Measurements from ENCODE around the gene ZNF750. TPM values are rescaled to one million over a fixed set of nuclear protein-coding genes. Genes with fewer than 3 reads are reported as not detected.

The ZNF750 gene
- total and polyA plus RNA-seq, 8 donors: 9.5 TPM; not detected in 7

- Histone ChIP-seq H3K4me3 (peak overlapping the region in 2 of 4 donors; percentile 3 to 12), H3K27ac (peak overlapping the region; percentile 81 to 91 (median 87)), H3K27me3 (no peaks in the 10 kb centered on the region), H3K4me1 (peaks cover 39 to 96% (median 80%) of the 10 kb centered on the region in 4 donors), H3K36me3 (peaks cover 0 to 5% (median 0%) of the 10 kb centered on the region in 4 donors), H3K9me3 (no peaks in the 10 kb centered on the region)
- peak; percentile 63 to 76 for DNase-seq
- WGBS, 5 donors: 55 to 73% (median 57%) methylated on average over 17 of the region's 17 CpGs
- TF ChIP-seq CTCF (IDR thresholded peaks at IDR 0.05): no peak
- no peak for TF ChIP-seq EP300 (IDR thresholded peaks at IDR 0.05)
- no peak for TF ChIP-seq POLR2AphosphoS5 (IDR thresholded peaks at IDR 0.05)
- TF ChIP-seq POLR2A (IDR thresholded peaks at IDR 0.05): no peak
- intact Hi-C loops (cut with DNase I; ENCODE audit: low total_unique reads): no loop called here
Observed at GRCh38 chr17:82881900-82882714, 42.3 kb upstream of the ZNF750 start.

- H3K9me3 ChIP-seq: no peaks in the 10 kb centered on the region
- no peaks in the 10 kb centered on the region for H3K27me3 ChIP-seq
- H3K27ac ChIP-seq: peak overlapping the region; percentile 65 to 91 (median 87)
- H3K36me3 ChIP-seq: peaks cover 0 to 5% (median 0%) of the 10 kb centered on the region in 4 donors
- intact Hi-C loops (cut with DNase I; ENCODE audit: low total_unique reads): no loop called here
- DNase-seq: no peak
- 76 to 88% (median 81%) methylated on average over 8 to 21 of the region's 21 CpGs for WGBS, 5 donors
- H3K4me3 ChIP-seq: no peak overlapping the region
- peaks cover 46 to 98% (median 83%) of the 10 kb centered on the region in 4 donors for H3K4me1 ChIP-seq
- no peak for TF ChIP-seq CTCF (IDR thresholded peaks at IDR 0.05)
- TF ChIP-seq POLR2AphosphoS5 (IDR thresholded peaks at IDR 0.05): no peak
- no peak for TF ChIP-seq POLR2A (IDR thresholded peaks at IDR 0.05)
- TF ChIP-seq EP300 (IDR thresholded peaks at IDR 0.05): no peak
Observed at GRCh38 chr17:82881324-82881823, 41.6 kb upstream of the ZNF750 start.

- Histone ChIP-seq H3K9me3 (no peaks in the 10 kb centered on the region), H3K36me3 (peaks cover 0 to 5% (median 0%) of the 10 kb centered on the region in 4 donors), H3K27me3 (no peaks in the 10 kb centered on the region), H3K4me1 (peaks cover 48 to 98% (median 84%) of the 10 kb centered on the region in 4 donors), H3K27ac (peak overlapping the region in 4 of 5 donors; percentile 65 to 91 (median 88)), H3K4me3 (no peak overlapping the region)
- DNase-seq: no peak
- 84 to 88% (median 86%) methylated on average over 25 of the region's 25 CpGs for WGBS, 5 donors
- no peak for TF ChIP-seq POLR2AphosphoS5 (IDR thresholded peaks at IDR 0.05)
- no peak for TF ChIP-seq CTCF (IDR thresholded peaks at IDR 0.05)
- TF ChIP-seq POLR2A (IDR thresholded peaks at IDR 0.05): no peak
- no peak for TF ChIP-seq EP300 (IDR thresholded peaks at IDR 0.05)
- intact Hi-C loops (cut with DNase I; ENCODE audit: low total_unique reads): no loop called here
Observed at GRCh38 chr17:82880620-82881323, 41.0 kb upstream of the ZNF750 start.

- TF ChIP-seq POLR2AphosphoS5 (IDR thresholded peaks at IDR 0.05) (no peak), EP300 (IDR thresholded peaks at IDR 0.05) (no peak), POLR2A (IDR thresholded peaks at IDR 0.05) (no peak), CTCF (IDR thresholded peaks at IDR 0.05) (no peak)
- 86 to 95% (median 94%) methylated on average over 12 to 15 of the region's 15 CpGs for WGBS, 5 donors
- Histone ChIP-seq H3K27ac (no peak overlapping the region), H3K27me3 (no peaks in the 10 kb centered on the region), H3K9me3 (no peaks in the 10 kb centered on the region), H3K4me3 (no peak overlapping the region), H3K36me3 (peaks cover 0 to 5% (median 0%) of the 10 kb centered on the region in 4 donors), H3K4me1 (peaks cover 63 to 98% (median 85%) of the 10 kb centered on the region in 4 donors)
- intact Hi-C loops (cut with DNase I; ENCODE audit: low total_unique reads): loop anchor here (5.0 kb wide), 1 partner anchor 33 kb away; no protein-coding TSS in a partner anchor
- no peak for DNase-seq
Observed at GRCh38 chr17:82879241-82879640, 39.4 kb upstream of the ZNF750 start.
